Neural progenitor cell (in vitro differentiated cells): ENCODE data around the gene MAST3.

Experiments
- EZH2 ChIP-seq: fragments of 200-600 bp; sonication (generic); IDR thresholded peaks from 2 replicates; pipeline ENCODE4 v1.6.1; 2017; ENCODE audit warnings: antibody characterized with exemption, mild to moderate bottlenecking, moderate library complexity
- EZH2phosphoT487 ChIP-seq: fragments of 200-600 bp; sonication (generic); IDR thresholded peaks from 2 replicates; pipeline ENCODE4 v1.6.1; 2017; ENCODE audit warnings: antibody characterized with exemption
- TF ChIP-seq, protein P1 (sequence below): fragments of 200-600 bp; sonication (generic); IDR thresholded peaks from 2 replicates; pipeline ENCODE4 v1.5.1; 2017; ENCODE audit warnings: antibody characterized with exemption, mild to moderate bottlenecking

DNA sequence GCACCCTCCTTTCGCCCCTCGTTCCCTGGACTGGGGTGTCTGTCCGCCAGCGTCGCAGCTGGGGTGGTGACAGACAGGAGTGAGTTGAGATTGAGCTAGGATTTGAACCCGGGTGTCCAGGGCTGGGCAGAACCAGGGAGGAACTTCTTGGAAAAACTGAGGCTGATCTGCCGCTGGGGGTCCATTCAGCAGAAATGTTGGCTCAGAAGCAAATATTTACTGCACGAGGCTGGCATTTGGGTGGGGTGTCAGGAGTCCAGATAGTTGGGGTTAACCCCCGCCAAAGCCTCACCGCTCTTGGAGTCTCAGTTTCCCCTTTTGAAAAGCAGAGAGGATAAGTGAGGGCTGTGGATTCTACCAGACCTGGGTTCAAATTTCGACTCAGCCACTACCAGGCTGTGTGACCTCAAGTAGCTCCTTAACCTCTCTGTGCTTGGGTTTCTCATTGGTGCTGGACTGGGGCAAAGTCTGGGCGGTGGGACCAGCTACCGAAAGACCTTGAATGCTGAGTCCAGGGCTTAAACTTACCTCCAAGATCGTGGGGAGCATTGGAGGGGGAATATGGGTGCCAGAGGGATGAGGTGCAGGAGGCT, 20.9 kb downstream of the MAST3 start:
- TF ChIP-seq, protein P1, sequence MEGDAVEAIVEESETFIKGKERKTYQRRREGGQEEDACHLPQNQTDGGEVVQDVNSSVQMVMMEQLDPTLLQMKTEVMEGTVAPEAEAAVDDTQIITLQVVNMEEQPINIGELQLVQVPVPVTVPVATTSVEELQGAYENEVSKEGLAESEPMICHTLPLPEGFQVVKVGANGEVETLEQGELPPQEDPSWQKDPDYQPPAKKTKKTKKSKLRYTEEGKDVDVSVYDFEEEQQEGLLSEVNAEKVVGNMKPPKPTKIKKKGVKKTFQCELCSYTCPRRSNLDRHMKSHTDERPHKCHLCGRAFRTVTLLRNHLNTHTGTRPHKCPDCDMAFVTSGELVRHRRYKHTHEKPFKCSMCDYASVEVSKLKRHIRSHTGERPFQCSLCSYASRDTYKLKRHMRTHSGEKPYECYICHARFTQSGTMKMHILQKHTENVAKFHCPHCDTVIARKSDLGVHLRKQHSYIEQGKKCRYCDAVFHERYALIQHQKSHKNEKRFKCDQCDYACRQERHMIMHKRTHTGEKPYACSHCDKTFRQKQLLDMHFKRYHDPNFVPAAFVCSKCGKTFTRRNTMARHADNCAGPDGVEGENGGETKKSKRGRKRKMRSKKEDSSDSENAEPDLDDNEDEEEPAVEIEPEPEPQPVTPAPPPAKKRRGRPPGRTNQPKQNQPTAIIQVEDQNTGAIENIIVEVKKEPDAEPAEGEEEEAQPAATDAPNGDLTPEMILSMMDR: no peak
- TF ChIP-seq EZH2phosphoT487 (no peak), EZH2 (no peak)
